ENCODE results near the gene CCDC92.

The CCDC92 gene

DNA sequence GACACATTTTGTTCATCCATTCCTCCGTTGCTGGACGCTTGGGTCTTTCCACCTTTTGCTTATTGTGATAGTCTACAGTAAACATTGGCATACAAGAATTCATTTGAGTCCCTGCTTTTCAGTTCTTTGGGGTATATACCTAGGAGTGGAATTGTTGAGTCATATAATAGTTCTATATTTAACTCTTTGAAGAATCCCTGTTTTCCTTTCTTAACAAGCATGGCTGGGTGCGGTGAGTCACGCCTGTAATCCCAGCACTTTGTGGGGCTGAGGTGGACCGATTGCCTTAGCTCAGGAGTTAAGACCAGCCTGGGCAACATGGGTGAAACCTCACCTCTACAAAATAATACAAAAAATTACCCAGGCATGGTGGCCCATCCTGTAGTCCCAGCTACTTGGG is 75.4 kb downstream of the CCDC92 start:
- intact Hi-C loops (cut with DNase I; ENCODE audit: low total_unique reads): no loop called here

DNA sequence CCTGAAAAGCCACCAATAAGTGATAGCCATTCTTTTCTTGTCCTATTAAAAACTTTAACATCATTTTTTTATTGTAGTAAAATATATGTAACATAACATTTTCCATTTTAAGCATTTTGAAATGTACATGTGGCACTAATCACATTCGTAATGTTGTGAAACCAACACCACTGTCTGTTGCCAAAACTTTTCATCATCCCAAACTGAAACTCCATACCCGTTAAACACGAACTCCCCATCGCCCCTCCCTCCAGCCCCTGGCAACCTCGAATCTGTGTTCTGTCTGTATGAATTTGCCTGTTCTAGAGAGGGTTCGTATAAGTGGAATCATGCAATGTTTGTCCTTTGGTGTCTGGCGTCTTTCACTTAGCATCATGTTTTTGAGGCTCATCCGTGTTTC is 75.9 kb downstream of the CCDC92 start:
- no peak overlapping the region for H3K4me3 ChIP-seq
- H3K27ac ChIP-seq: no peak overlapping the region
- DNase-seq: no peak
- H3K27me3 ChIP-seq: peaks cover 0 to 49% of the 10 kb centered on the region in 2 donors
- TF ChIP-seq, protein P1, sequence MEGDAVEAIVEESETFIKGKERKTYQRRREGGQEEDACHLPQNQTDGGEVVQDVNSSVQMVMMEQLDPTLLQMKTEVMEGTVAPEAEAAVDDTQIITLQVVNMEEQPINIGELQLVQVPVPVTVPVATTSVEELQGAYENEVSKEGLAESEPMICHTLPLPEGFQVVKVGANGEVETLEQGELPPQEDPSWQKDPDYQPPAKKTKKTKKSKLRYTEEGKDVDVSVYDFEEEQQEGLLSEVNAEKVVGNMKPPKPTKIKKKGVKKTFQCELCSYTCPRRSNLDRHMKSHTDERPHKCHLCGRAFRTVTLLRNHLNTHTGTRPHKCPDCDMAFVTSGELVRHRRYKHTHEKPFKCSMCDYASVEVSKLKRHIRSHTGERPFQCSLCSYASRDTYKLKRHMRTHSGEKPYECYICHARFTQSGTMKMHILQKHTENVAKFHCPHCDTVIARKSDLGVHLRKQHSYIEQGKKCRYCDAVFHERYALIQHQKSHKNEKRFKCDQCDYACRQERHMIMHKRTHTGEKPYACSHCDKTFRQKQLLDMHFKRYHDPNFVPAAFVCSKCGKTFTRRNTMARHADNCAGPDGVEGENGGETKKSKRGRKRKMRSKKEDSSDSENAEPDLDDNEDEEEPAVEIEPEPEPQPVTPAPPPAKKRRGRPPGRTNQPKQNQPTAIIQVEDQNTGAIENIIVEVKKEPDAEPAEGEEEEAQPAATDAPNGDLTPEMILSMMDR (IDR thresholded peaks at IDR 0.05): no peak
- no peaks in the 10 kb centered on the region for H3K36me3 ChIP-seq
- no peaks in the 10 kb centered on the region for H3K4me1 ChIP-seq
- H3K9me3 ChIP-seq: no peaks in the 10 kb centered on the region
- intact Hi-C loops (cut with DNase I; ENCODE audit: low total_unique reads): no loop called here

More for the DNA sequence above, 75.4 kb downstream of the CCDC92 start:
- TF ChIP-seq, protein P1 (IDR thresholded peaks at IDR 0.05): no peak
- Histone ChIP-seq H3K4me3 (no peak overlapping the region), H3K27ac (no peak overlapping the region), H3K9me3 (no peaks in the 10 kb centered on the region), H3K36me3 (no peaks in the 10 kb centered on the region), H3K27me3 (peaks cover 0 to 50% of the 10 kb centered on the region in 2 donors), H3K4me1 (no peaks in the 10 kb centered on the region)
- DNase-seq: no peak

DNA sequence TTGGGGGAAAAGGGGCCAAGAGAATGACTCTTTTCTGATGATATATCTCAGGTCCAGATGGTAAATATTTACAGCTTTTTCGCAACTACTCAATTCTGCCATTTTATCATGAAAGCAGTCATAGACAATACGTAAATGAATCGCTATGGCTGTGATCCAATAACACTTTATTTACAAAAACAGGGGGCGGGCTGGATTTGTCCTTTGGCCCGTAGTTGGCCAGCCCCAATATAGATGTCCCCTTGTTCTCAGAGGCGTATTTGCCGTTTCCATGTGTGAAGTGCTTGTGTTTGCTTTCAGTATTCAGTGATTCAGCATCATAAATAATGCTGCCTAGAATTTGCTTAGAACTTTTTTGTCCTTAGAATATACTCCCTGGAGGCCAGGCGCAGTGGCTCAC is 77.2 kb downstream of the CCDC92 start:
- no peaks in the 10 kb centered on the region for H3K9me3 ChIP-seq
- H3K27ac ChIP-seq: no peak overlapping the region
- TF ChIP-seq, protein P1 (IDR thresholded peaks at IDR 0.05): no peak
- no peak overlapping the region for H3K4me3 ChIP-seq
- no peaks in the 10 kb centered on the region for H3K4me1 ChIP-seq
- H3K27me3 ChIP-seq: peaks cover 0 to 47% of the 10 kb centered on the region in 2 donors
- intact Hi-C loops (cut with DNase I; ENCODE audit: low total_unique reads): no loop called here
- no peak for DNase-seq
- H3K36me3 ChIP-seq: no peaks in the 10 kb centered on the region

DNA sequence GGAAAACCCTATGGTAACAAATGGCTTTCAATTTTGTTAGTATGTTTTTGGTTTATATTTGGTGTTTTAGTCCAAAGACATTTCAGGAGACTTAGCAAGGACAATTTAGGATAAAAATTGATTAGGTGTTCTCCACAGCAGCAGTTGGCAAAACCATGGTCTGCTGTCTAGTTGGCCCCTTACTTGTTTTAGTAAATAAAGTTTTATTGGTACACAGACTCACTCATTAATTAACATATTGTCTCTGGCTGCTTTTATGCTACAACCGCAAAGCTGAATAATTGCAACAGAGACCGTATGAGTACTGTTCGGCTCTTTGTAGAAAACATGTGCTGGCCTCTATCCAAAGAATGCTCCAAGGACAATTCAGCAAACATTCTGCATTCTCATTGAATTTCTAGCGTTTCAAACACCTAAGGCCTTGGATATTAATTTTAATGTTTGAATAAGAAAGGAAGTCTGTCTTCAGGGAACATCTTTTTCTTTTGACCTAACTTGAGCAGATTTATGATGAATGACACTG is 77.7 kb downstream of the CCDC92 start:
- no peaks in the 10 kb centered on the region for H3K36me3 ChIP-seq
- H3K27me3 ChIP-seq: peaks cover 0 to 47% of the 10 kb centered on the region in 2 donors
- H3K4me1 ChIP-seq: no peaks in the 10 kb centered on the region
- intact Hi-C loops (cut with DNase I; ENCODE audit: low total_unique reads): no loop called here
- H3K9me3 ChIP-seq: no peaks in the 10 kb centered on the region
- H3K27ac ChIP-seq: no peak overlapping the region
- TF ChIP-seq, protein P1 (IDR thresholded peaks at IDR 0.05): no peak
- no peak for DNase-seq
- no peak overlapping the region for H3K4me3 ChIP-seq

DNA sequence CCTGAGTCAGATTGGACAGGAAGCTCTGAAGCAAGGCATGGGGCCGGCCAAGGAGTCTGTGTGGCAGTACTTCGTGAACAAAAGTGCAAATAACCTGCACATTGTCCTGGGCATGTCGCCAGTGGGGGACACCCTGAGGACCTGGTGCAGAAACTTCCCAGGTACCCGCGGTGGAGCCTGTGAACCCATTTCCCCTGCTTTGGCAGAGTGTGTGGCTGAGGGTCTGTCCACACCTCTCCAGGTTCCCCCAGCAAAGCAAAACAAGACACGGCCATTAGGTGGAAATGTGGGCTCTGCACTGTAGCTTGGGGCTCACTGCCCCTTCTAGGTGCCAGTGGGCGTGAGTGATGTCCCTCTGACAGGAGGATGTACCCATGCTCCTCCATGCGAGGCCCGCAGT is 79.4 kb downstream of the CCDC92 start:
- TF ChIP-seq, protein P1 (IDR thresholded peaks at IDR 0.05): no peak
- Histone ChIP-seq H3K27ac (no peak overlapping the region), H3K4me3 (no peak overlapping the region), H3K27me3 (peaks cover 0 to 34% of the 10 kb centered on the region in 2 donors), H3K4me1 (no peaks in the 10 kb centered on the region), H3K9me3 (no peaks in the 10 kb centered on the region), H3K36me3 (no peaks in the 10 kb centered on the region)
- DNase-seq: no peak
- intact Hi-C loops (cut with DNase I; ENCODE audit: low total_unique reads): no loop called here

DNA sequence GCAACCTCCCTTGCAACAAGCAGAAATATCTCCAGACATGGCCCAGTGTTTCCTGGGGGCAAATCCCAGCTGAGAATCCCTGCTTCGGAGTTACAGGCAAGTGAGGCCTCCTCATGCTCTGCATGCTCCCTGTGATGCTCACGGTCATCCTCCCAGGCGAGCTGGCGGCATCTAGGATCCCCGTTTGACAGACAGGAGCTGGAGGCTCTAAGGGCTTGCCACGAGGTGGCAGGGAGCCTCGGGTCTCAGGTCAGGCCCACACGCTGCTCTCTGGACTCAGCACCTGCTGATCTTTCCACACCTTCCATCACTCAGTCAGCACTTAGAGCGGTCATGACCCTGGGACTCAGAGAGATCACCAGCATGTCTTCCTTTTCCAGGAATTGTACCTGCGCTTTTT is 79.8 kb downstream of the CCDC92 start:
- no peaks in the 10 kb centered on the region for H3K4me1 ChIP-seq
- H3K4me3 ChIP-seq: no peak overlapping the region
- no peaks in the 10 kb centered on the region for H3K9me3 ChIP-seq
- DNase-seq: no peak
- intact Hi-C loops (cut with DNase I; ENCODE audit: low total_unique reads): no loop called here
- H3K27me3 ChIP-seq: peaks cover 0 to 38% of the 10 kb centered on the region in 2 donors
- H3K36me3 ChIP-seq: no peaks in the 10 kb centered on the region
- TF ChIP-seq, protein P1 (IDR thresholded peaks at IDR 0.05): no peak
- H3K27ac ChIP-seq: no peak overlapping the region
